Natural killer cell treated with Interleukin-12 subunit alpha and Interleukin-12 subunit beta and Interleukin-15 and Interleukin-18, amount 100 ng/mL, for 72 hours (primary cell): ENCODE measurements around the gene PHLPP1. TPM values are rescaled to one million over a fixed set of nuclear protein-coding genes. Genes with fewer than 3 reads are reported as not detected.

ENCODE experiments used
- ATAC-seq, 2 donors: fragments of 150-1000 bp; cut with Tn5 transposase in 1 of 2; sonication (Bioruptor Pico), chemical (Tn5 transposase) in 1 of 2; 2 replicates each; pipeline ENCODE4 v1.10.0; 2021
- DNase-seq: peaks from one replicate; pipeline ENCODE4 v3.0.0; 2022; ENCODE audit warnings: low spot score
- H3K27ac Mint-ChIP-seq, 2 donors: 1 replicate in 1 of 2; 2 replicates in 1 of 2; pipeline ENCODE4 v1.8.0; 2022; ENCODE audit warnings: mixed read lengths in 2 of 2, mild to moderate bottlenecking in 1 of 2, moderate library complexity in 1 of 2
- H3K27me3 Mint-ChIP-seq, 2 donors: 1 replicate in 1 of 2; 2 replicates in 1 of 2; pipeline ENCODE4 v1.8.0; 2022; ENCODE audit warnings: mixed read lengths in 2 of 2
- H3K36me3 Mint-ChIP-seq: one replicate; pipeline ENCODE4 v1.8.0; 2022; ENCODE audit warnings: mixed read lengths
- H3K4me1 Mint-ChIP-seq, 2 donors: 1 replicate in 1 of 2; 2 replicates in 1 of 2; pipeline ENCODE4 v1.8.0; 2022; ENCODE audit warnings: low read depth in 2 of 2, mixed read lengths in 2 of 2, mild to moderate bottlenecking in 1 of 2
- H3K4me3 Mint-ChIP-seq: one replicate; pipeline ENCODE4 v1.8.0; 2022; ENCODE audit warnings: mixed read lengths
- H3K9me3 Mint-ChIP-seq: 2 replicates; pipeline ENCODE4 v1.8.0; 2022; ENCODE audit warnings: mixed read lengths
- total RNA-seq, 2 donors: library from RNA; stranded (reverse); gene quantifications; one replicate each; pipeline ENCODE4 v1.2.3, GENCODE V29; 2022

PHLPP1 gene
- total RNA-seq, 2 donors from 2014 or later, result 8.3 to 12.7 TPM

GRCh38 chr18:62974388-62974787, 259.0 kb downstream of the PHLPP1 start:
- no peak for ATAC-seq
- Mint-ChIP-seq H3K36me3 (no peaks in the 10 kb centered on the region), H3K4me3 (no peak overlapping the region), H3K9me3 (no peaks in the 10 kb centered on the region), H3K4me1 (no peaks in the 10 kb centered on the region), H3K27me3 (no peaks in the 10 kb centered on the region), H3K27ac (no peak overlapping the region)
- no peak for DNase-seq

DNA sequence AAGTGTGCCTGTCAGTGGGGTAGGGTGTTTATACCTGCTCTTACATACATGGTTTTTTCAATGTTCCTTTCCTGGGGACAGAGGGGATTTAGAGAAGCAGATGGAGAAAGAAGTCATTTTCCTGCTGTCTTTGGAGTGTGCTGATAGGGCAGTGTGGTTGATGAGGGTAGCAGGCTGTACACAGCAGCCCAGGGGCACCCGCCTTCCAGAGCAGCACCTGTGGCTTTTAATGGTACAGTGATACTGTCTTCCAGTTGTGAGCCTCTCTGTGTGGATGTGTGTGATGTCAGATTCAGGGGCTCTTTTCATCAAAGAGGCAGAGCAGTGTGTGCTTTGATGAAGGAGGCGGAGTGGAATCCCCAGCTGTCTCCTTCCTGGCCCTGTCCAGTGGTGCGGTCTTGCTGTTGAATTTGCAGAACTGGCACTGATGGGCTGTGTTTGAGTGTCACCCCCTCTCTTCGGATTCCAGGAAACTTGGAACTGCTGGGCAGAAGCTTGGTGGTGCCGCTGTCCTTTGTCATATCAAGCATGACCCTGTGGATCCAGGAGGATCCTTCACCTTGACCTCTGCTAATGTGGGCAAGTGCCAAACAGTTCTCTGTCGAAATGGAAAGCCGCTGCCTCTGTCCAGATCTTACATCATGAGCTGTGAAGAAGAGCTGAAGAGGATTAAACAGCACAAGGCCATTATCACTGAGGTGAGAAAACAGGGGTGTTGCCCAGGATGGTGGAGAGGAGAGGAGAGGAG, 259.8 kb downstream of the PHLPP1 start:
- DNase-seq (no peak), ATAC-seq (no peak)
- no peak overlapping the region for H3K4me3 Mint-ChIP-seq
- no peaks in the 10 kb centered on the region for H3K36me3 Mint-ChIP-seq
- H3K27me3 Mint-ChIP-seq, result no peaks in the 10 kb centered on the region
- H3K27ac Mint-ChIP-seq, result no peak overlapping the region
- H3K9me3 Mint-ChIP-seq, result no peaks in the 10 kb centered on the region
- no peaks in the 10 kb centered on the region for H3K4me1 Mint-ChIP-seq

- no peak overlapping the region for H3K4me3 Mint-ChIP-seq
- ATAC-seq, result no peak
- no peaks in the 10 kb centered on the region for H3K27me3 Mint-ChIP-seq
- no peaks in the 10 kb centered on the region for H3K9me3 Mint-ChIP-seq
- no peak for DNase-seq
- no peaks in the 10 kb centered on the region for H3K4me1 Mint-ChIP-seq
- no peak overlapping the region for H3K27ac Mint-ChIP-seq
- no peaks in the 10 kb centered on the region for H3K36me3 Mint-ChIP-seq
These were observed 260.4 kb downstream of the PHLPP1 start for GRCh38 chr18:62975785-62976184.

- Mint-ChIP-seq H3K27ac (no peak overlapping the region), H3K27me3 (no peaks in the 10 kb centered on the region), H3K36me3 (no peaks in the 10 kb centered on the region)
These were observed 260.9 kb downstream of the PHLPP1 start for GRCh38 chr18:62976227-62976626.

GRCh38 chr18:62977512-62977911, 262.2 kb downstream of the PHLPP1 start:
- H3K27ac Mint-ChIP-seq, result no peak overlapping the region
- no peaks in the 10 kb centered on the region for H3K27me3 Mint-ChIP-seq
- DNase-seq (no peak), ATAC-seq (no peak)
- no peak overlapping the region for H3K4me3 Mint-ChIP-seq
- H3K36me3 Mint-ChIP-seq, result no peaks in the 10 kb centered on the region
- no peaks in the 10 kb centered on the region for H3K9me3 Mint-ChIP-seq
- H3K4me1 Mint-ChIP-seq, result peaks cover 3 to 4% of the 10 kb centered on the region in 2 donors

More at GRCh38 chr18:62976227-62976626, 260.9 kb downstream of the PHLPP1 start:
- no peaks in the 10 kb centered on the region for H3K9me3 Mint-ChIP-seq
- no peak overlapping the region for H3K4me3 Mint-ChIP-seq
- ATAC-seq (no peak), DNase-seq (no peak)
- H3K4me1 Mint-ChIP-seq, result no peaks in the 10 kb centered on the region

- no peaks in the 10 kb centered on the region for H3K36me3 Mint-ChIP-seq
- DNase-seq (no peak), ATAC-seq (no peak)
- H3K4me3 Mint-ChIP-seq, result no peak overlapping the region
- no peaks in the 10 kb centered on the region for H3K9me3 Mint-ChIP-seq
- H3K27me3 Mint-ChIP-seq, result no peaks in the 10 kb centered on the region
- H3K27ac Mint-ChIP-seq, result no peak overlapping the region
- H3K4me1 Mint-ChIP-seq, result peaks cover 4 to 7% of the 10 kb centered on the region in 2 donors
These were observed 263.1 kb downstream of the PHLPP1 start for GRCh38 chr18:62978251-62979049.

- H3K9me3 Mint-ChIP-seq, result no peaks in the 10 kb centered on the region
- no peak overlapping the region for H3K27ac Mint-ChIP-seq
- H3K4me1 Mint-ChIP-seq, result peaks cover 4 to 7% of the 10 kb centered on the region in 2 donors
- ATAC-seq (no peak), DNase-seq (no peak)
- H3K4me3 Mint-ChIP-seq, result no peak overlapping the region
- H3K27me3 Mint-ChIP-seq, result no peaks in the 10 kb centered on the region
- no peaks in the 10 kb centered on the region for H3K36me3 Mint-ChIP-seq
These were observed 263.8 kb downstream of the PHLPP1 start for GRCh38 chr18:62979176-62979575.

- H3K4me3 Mint-ChIP-seq, result no peak overlapping the region
- no peak overlapping the region for H3K27ac Mint-ChIP-seq
- peaks cover 4 to 7% of the 10 kb centered on the region in 2 donors for H3K4me1 Mint-ChIP-seq
- no peaks in the 10 kb centered on the region for H3K9me3 Mint-ChIP-seq
- no peaks in the 10 kb centered on the region for H3K36me3 Mint-ChIP-seq
- no peaks in the 10 kb centered on the region for H3K27me3 Mint-ChIP-seq
- no peak for ATAC-seq
- DNase-seq, result no peak
These were observed 264.6 kb downstream of the PHLPP1 start for GRCh38 chr18:62979900-62980299.

GRCh38 chr18:62981566-62981965, 266.2 kb downstream of the PHLPP1 start:
- no peak overlapping the region for H3K27ac Mint-ChIP-seq
- no peaks in the 10 kb centered on the region for H3K36me3 Mint-ChIP-seq
- H3K4me3 Mint-ChIP-seq, result no peak overlapping the region
- ATAC-seq (no peak), DNase-seq (no peak)
- H3K27me3 Mint-ChIP-seq, result no peaks in the 10 kb centered on the region
- H3K4me1 Mint-ChIP-seq, result peaks cover 4 to 7% of the 10 kb centered on the region in 2 donors
- H3K9me3 Mint-ChIP-seq, result no peaks in the 10 kb centered on the region

GRCh38 chr18:62982600-62983251, 267.4 kb downstream of the PHLPP1 start:
- DNase-seq (no peak), ATAC-seq (no peak)
- Mint-ChIP-seq H3K9me3 (no peaks in the 10 kb centered on the region), H3K36me3 (no peaks in the 10 kb centered on the region), H3K4me1 (peaks cover 4 to 7% of the 10 kb centered on the region in 2 donors), H3K27ac (no peak overlapping the region), H3K27me3 (no peaks in the 10 kb centered on the region), H3K4me3 (no peak overlapping the region)

- ATAC-seq, result no peak
- Mint-ChIP-seq H3K27ac (no peak overlapping the region), H3K27me3 (peaks cover 4 to 5% of the 10 kb centered on the region in 2 donors), H3K4me3 (no peak overlapping the region), H3K36me3 (no peaks in the 10 kb centered on the region), H3K4me1 (peaks cover 4 to 7% of the 10 kb centered on the region in 2 donors), H3K9me3 (no peaks in the 10 kb centered on the region)
- no peak for DNase-seq
These were observed 269.4 kb downstream of the PHLPP1 start for GRCh38 chr18:62984656-62985315.

- DNase-seq, result no peak
These were observed 271.1 kb downstream of the PHLPP1 start for GRCh38 chr18:62986490-62986889.

GRCh38 chr18:62987055-62987830, 271.9 kb downstream of the PHLPP1 start:
- H3K36me3 Mint-ChIP-seq, result no peaks in the 10 kb centered on the region
- no peak overlapping the region for H3K4me3 Mint-ChIP-seq
- DNase-seq (no peak), ATAC-seq (peak; percentile 28 to 44)
- H3K4me1 Mint-ChIP-seq, result peaks cover 3 to 7% of the 10 kb centered on the region in 2 donors
- H3K9me3 Mint-ChIP-seq, result no peaks in the 10 kb centered on the region
- H3K27ac Mint-ChIP-seq, result no peak overlapping the region
- peaks cover 8 to 11% of the 10 kb centered on the region in 2 donors for H3K27me3 Mint-ChIP-seq

More at GRCh38 chr18:62986490-62986889, 271.1 kb downstream of the PHLPP1 start:
- Mint-ChIP-seq H3K27me3 (peaks cover 8 to 9% of the 10 kb centered on the region in 2 donors), H3K9me3 (no peaks in the 10 kb centered on the region), H3K36me3 (no peaks in the 10 kb centered on the region), H3K4me1 (peaks cover 4 to 7% of the 10 kb centered on the region in 2 donors), H3K4me3 (no peak overlapping the region), H3K27ac (no peak overlapping the region)
- ATAC-seq, result no peak
